ENCODE results near the gene ZNF576.
"Not testable (repeated sequence)": the region's sequence is repeated elsewhere in the genome, so short reads cannot be mapped to it uniquely, and the experiment has no call there.

Gene ZNF576

GRCh38 chr19:43623889-43624670 lies 27.7 kb downstream of the ZNF576 start:
- in situ Hi-C loops (cut with MboI; ENCODE audit: low sequenced_read_pairs) = no loop called here

GRCh38 chr19:43624933-43625332 lies 28.5 kb downstream of the ZNF576 start:
- in situ Hi-C loops (cut with MboI; ENCODE audit: low sequenced_read_pairs) = no loop called here

- in situ Hi-C loops (cut with MboI; ENCODE audit: low sequenced_read_pairs) = no loop called here
Observed at GRCh38 chr19:43625918-43626579, 29.7 kb downstream of the ZNF576 start.

GRCh38 chr19:43626838-43627237 lies 30.4 kb downstream of the ZNF576 start:
- in situ Hi-C loops (cut with MboI; ENCODE audit: low sequenced_read_pairs) = no loop called here

- in situ Hi-C loops (cut with MboI; ENCODE audit: low sequenced_read_pairs) = no loop called here
Observed at GRCh38 chr19:43628646-43629326, 32.4 kb downstream of the ZNF576 start.

- in situ Hi-C loops (cut with MboI; ENCODE audit: low sequenced_read_pairs) = no loop called here
Observed at GRCh38 chr19:43631491-43631890, 35.1 kb downstream of the ZNF576 start.

GRCh38 chr19:43633520-43633919 lies 37.1 kb downstream of the ZNF576 start:
- in situ Hi-C loops (cut with MboI; ENCODE audit: low sequenced_read_pairs) = no loop called here

GRCh38 chr19:43634068-43634467 lies 37.7 kb downstream of the ZNF576 start:
- in situ Hi-C loops (cut with MboI; ENCODE audit: low sequenced_read_pairs) = no loop called here

- in situ Hi-C loops (cut with MboI; ENCODE audit: low sequenced_read_pairs) = no loop called here
Observed at GRCh38 chr19:43634506-43634871, 38.1 kb downstream of the ZNF576 start.

- in situ Hi-C loops (cut with MboI; ENCODE audit: low sequenced_read_pairs) = no loop called here
Observed at GRCh38 chr19:43634872-43635560, 38.6 kb downstream of the ZNF576 start.

- in situ Hi-C loops (cut with MboI; ENCODE audit: low sequenced_read_pairs) = not testable (repeated sequence)
Observed at GRCh38 chr19:43635561-43635940, 39.2 kb downstream of the ZNF576 start.

- in situ Hi-C loops (cut with MboI; ENCODE audit: low sequenced_read_pairs) = no loop called here
Observed at GRCh38 chr19:43636121-43636683, 39.8 kb downstream of the ZNF576 start.

GRCh38 chr19:43638214-43638994 lies 42.0 kb downstream of the ZNF576 start:
- in situ Hi-C loops (cut with MboI; ENCODE audit: low sequenced_read_pairs) = no loop called here

- in situ Hi-C loops (cut with MboI; ENCODE audit: low sequenced_read_pairs) = no loop called here
Observed at GRCh38 chr19:43638995-43639518, 42.7 kb downstream of the ZNF576 start.

- in situ Hi-C loops (cut with MboI; ENCODE audit: low sequenced_read_pairs) = no loop called here
Observed at GRCh38 chr19:43639519-43640423, 43.4 kb downstream of the ZNF576 start, which contains the start of gene CADM4. Gene CADM4, minus strand, starts transcription at chr19:43639850. Its CDS starts 60 bp downstream, at chr19:43639790.

- in situ Hi-C loops (cut with MboI; ENCODE audit: low sequenced_read_pairs) = no loop called here
Observed at GRCh38 chr19:43640424-43640757, 44.0 kb downstream of the ZNF576 start.

- in situ Hi-C loops (cut with MboI; ENCODE audit: low sequenced_read_pairs) = no loop called here
Observed at GRCh38 chr19:43641333-43641732, 44.9 kb downstream of the ZNF576 start.

- in situ Hi-C loops (cut with MboI; ENCODE audit: low sequenced_read_pairs) = no loop called here
Observed at GRCh38 chr19:43642531-43642930, 46.1 kb downstream of the ZNF576 start.

GRCh38 chr19:43643326-43643725 lies 46.9 kb downstream of the ZNF576 start:
- in situ Hi-C loops (cut with MboI; ENCODE audit: low sequenced_read_pairs) = no loop called here

All from HL-60/S4 treated with retinoic acid at 250 ng/mL for 4 days and 3 days (cell line).